HG03060 (cell line): ENCODE measurements around the gene SURF1.
A peak's percentile ranks its signal among the peaks of the same experiment; 100 is the strongest.

Experiments
- ATAC-seq: cut with Tn5 transposase; IDR thresholded peaks from one replicate; pipeline ENCODE4 v1.9.1; 2021; ENCODE audit warnings: low read depth, moderate number of reproducible peaks; ENCODE audit not compliant: unreplicated experiment

SURF1 gene

GRCh38 chr9:133366435-133366834, 10.1 kb upstream of the SURF1 start:
- no peak for ATAC-seq

DNA sequence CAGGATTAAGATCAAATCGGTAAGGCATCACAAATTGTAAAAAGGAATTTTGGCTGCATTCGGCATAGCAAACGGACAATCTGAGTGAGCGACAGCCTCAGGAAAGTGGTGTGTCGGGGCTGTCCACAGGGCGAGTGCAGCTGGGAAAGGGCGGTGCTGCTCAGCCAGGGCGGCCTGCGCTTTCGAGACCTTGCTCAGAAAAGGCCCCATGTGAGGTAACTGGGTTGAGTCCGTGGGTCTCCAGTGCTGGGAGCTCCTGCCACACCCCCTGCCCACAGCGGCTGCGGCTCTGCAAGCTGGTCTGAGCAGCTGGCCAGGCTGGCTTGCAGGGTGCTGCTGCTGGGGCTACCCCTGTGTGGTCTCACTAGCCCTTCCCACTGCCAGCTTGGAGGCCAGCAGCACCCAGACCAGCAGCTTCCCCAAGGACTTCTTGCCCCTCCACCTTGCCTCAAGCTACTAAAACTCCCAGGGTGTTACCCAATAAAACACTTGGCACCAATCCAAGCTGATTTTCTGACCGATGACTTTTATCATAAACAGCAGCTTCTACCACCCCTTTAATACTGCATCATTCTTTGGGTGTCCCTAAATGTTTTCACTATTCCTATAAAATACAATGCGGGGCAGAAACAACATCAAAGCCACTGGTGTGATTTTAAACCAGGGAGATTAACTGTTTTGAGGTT, 6.2 kb upstream of the SURF1 start:
- ATAC-seq = no peak

DNA sequence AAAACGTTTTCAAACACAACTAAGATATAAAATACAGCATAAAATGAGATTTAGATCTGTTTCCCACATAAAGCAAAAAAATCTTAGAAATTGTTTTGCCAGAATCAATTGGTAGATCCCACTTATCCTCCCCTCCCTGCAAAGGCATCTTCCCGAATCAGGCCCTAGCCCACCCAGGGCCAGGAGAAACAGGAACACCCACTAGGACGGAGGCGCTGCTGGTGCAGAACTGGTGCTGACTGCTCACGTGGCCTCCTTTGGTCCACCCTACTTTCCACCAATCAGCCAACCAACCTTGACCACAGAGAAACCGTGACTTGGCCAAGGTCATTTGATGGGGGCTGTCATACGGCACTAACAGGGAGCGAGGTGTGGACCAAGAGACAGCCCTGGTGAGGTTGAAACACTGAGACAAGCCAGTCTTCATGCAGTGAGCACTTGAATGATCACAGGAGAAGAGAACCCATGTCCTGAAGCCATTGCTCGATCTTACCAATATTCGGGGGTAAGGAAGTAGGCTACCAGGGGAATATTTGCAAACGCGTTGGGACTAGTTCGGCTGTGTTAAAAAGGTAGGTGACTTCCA, 5.3 kb upstream of the SURF1 start:
- ATAC-seq = no peak

GRCh38 chr9:133360400-133361393, 4.4 kb upstream of the SURF1 start:
- ATAC-seq = no peak

- no peak for ATAC-seq
These were observed 3.3 kb upstream of the SURF1 start for GRCh38 chr9:133359399-133360175.

GRCh38 chr9:133357656-133358055, 1.4 kb upstream of the SURF1 start:
- ATAC-seq = no peak

GRCh38 chr9:133355881-133356357, 368 bp downstream of the SURF1 start:
- ATAC-seq = no peak

- ATAC-seq = no peak
These were observed 1.5 kb downstream of the SURF1 start for GRCh38 chr9:133354766-133355165.

DNA sequence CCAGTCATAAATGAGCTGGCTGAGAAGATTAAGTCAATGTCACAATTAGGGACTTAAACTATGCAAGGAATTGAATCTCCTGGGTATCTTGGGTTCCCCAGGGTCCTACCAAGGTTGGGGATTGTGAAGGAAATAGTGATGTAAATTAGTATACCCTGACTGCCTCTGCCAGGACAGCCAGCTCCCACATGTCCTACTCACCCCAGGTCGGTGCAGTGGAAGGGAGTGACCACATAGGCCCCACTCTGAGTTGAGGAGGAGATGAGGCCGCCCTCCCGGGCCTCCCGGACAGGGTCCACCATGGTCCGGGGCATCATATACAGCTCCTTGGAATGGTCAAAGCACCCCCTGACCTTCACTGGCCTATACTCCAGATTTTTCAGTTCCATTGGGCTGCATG, 2.7 kb downstream of the SURF1 start:
- ATAC-seq = no peak

GRCh38 chr9:133352635-133353340, 3.5 kb downstream of the SURF1 start:
- no peak for ATAC-seq

GRCh38 chr9:133351908-133352634, 4.2 kb downstream of the SURF1 start:
- ATAC-seq = no peak

DNA sequence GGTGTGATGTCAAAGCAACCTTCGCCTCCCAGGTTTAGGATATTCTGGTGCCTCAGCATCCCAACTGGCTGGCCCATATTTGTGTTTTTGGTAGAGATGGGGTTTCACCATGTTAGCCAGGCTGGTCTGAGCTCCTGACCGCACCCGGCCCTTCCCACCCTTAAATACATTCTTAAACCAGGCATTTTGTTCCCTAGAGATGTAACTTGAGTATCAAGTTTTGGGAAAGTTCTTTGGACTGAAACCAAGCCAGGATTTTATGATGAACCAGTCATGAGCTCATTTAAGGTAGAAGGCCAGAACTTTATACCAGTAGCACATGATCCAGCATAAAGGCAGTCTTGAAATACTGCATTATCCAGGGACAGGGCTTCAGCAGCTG, 4.8 kb downstream of the SURF1 start:
- no peak for ATAC-seq

- ATAC-seq = no peak
These were observed 6.2 kb downstream of the SURF1 start for GRCh38 chr9:133349965-133350616.

DNA sequence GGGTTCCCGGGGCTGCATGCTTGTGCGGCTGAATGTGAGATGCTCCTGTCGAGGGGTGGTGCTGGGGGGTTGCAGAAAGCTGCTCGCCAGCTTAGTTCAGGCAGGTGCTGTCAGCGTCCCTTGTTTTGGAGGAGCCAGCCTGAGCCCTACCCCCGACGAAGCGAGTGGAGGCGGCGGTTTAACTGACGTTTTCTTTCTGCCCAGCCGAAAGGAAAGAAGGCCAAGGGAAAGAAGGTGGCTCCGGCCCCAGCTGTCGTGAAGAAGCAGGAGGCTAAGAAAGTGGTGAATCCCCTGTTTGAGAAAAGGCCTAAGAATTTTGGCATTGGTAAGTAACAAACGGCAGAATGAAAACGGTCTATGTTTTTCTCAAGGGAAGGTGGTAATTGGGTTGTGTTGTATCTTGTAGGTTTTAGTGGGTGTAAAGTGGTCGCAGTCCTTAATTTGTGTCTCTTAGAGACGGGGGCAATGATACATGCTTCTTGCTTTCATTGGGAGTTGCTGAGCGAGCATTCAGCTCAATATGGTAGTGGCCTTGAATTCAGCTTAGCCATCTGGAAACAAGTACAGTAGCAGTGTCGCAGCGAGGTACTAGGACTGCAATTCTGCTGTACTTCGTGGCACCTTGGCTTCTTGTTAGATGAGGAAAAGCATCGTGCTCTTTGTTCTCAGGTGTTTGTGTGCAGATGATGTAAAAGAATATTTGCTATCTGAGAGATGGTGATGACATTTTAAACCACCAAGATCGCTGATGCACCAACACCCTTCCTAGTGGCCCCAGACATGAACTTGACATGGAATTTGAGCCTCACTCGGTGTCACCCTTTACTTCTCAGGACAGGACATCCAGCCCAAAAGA, 7.3 kb downstream of the SURF1 start:
- ATAC-seq = no peak

DNA sequence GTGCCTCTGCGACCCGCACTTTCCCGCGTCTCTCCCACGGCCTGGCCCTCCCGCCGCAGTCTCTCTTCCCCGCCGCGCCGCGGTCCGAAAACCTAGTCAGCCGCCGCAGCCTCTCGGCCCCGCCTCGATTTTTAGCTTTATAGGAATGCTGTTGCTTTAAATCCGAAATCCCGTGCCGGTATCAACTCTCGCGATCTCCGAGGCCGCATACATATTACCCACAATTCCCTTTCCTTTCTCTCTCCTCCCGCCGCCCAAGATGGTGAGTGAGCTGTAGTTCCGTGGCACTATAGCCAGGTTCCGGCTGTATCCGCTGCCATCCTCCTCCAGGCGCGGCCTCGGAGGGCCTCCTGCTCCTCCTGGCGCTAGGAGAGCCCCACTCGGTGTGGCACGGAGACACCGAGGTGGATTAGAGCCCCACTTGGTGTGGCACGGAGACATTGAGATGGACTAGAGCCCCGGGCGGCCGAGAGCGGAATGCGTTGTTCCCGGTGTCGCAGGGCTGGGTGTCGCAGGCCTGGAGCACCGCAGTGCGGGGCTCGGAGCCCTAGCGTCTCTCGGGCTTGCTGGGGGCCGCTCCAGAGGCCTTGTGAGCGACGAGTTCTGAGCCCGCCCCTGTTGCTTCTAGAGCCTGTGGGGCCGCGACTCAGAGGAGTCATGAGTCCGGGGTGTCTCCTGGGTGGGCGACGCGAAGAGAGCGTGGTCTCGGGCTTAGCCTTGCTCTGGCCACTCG, 8.1 kb downstream of the SURF1 start, which contains the start of the genes MED22 and RPL7A:
TSS of gene MED22 (minus strand) at position 147 of the 733 bp plus-strand sequence. CDS start 1,469 bp downstream, outside the sequence.
TSS of gene RPL7A (plus strand) at position 234 of the 733 bp plus-strand sequence. CDS start at position 260, 26 bp downstream.
- peak; percentile 85 for ATAC-seq

- ATAC-seq = peak; percentile 0
These were observed 8.7 kb downstream of the SURF1 start for GRCh38 chr9:133347515-133347984.
